Mesenchymal stem cell (in vitro differentiated cells and primary cell): Measurements from ENCODE around the gene FSTL3.

Experiments used
- DNase-seq: peaks from one replicate; pipeline ENCODE4 v3.0.0-alpha.2; 2013
- H2AFZ ChIP-seq: one replicate; pipeline ENCODE4 v1.6.1; 2013; ENCODE audit warnings: low read depth, mild to moderate bottlenecking, control low read depth, inconsistent platforms, low read length, moderate library complexity
- H2AK5ac ChIP-seq: 2 replicates; pipeline ENCODE4 v1.6.1; 2013; ENCODE audit warnings: low read length, moderate library complexity, mild to moderate bottlenecking, inconsistent platforms; ENCODE audit not compliant: severe bottlenecking
- H2BK120ac ChIP-seq: one replicate; pipeline ENCODE4 v1.6.1; 2013; ENCODE audit warnings: low read depth, mild to moderate bottlenecking, inconsistent platforms, low read length, moderate library complexity
- H2BK12ac ChIP-seq, 2 experiments: one replicate each; pipeline ENCODE4 v1.6.1; 2013; ENCODE audit warnings: inconsistent platforms in 2 of 2, low read length in 2 of 2, mild to moderate bottlenecking in 2 of 2, moderate library complexity in 2 of 2, control low read depth in 1 of 2
- H2BK15ac ChIP-seq: one replicate; pipeline ENCODE4 v1.6.1; 2013; ENCODE audit warnings: mild to moderate bottlenecking, low read depth, inconsistent platforms; ENCODE audit not compliant: poor library complexity, severe bottlenecking
- H2BK5ac ChIP-seq: 2 replicates; pipeline ENCODE4 v1.6.1; 2013; ENCODE audit warnings: low read depth, mild to moderate bottlenecking, low read length, control low read depth, inconsistent platforms; ENCODE audit not compliant: poor library complexity, severe bottlenecking
- H3K14ac ChIP-seq, 2 experiments: one replicate each; pipeline ENCODE4 v1.6.1; 2013; ENCODE audit warnings: inconsistent platforms in 2 of 2, low read length in 2 of 2, control low read depth in 1 of 2, mild to moderate bottlenecking in 1 of 2, moderate library complexity in 1 of 2
- H3K18ac ChIP-seq, 2 experiments: one replicate each; pipeline ENCODE4 v1.6.1; 2013; ENCODE audit warnings: inconsistent platforms in 2 of 2, low read length in 2 of 2, control low read depth in 1 of 2, low read depth in 1 of 2, mild to moderate bottlenecking in 1 of 2
- H3K23ac ChIP-seq, 2 experiments: one replicate each; pipeline ENCODE4 v1.6.1; 2013; ENCODE audit warnings: inconsistent platforms in 2 of 2, low read length in 2 of 2, mild to moderate bottlenecking in 2 of 2, moderate library complexity in 2 of 2, control low read depth in 1 of 2
- H3K27ac ChIP-seq: 2 replicates; pipeline ENCODE4 v1.5.1; 2013; ENCODE audit warnings: mild to moderate bottlenecking, moderate library complexity, low read length, control low read depth, inconsistent platforms; ENCODE audit not compliant: poor library complexity, severe bottlenecking
- H3K27me3 ChIP-seq, 2 experiments: 2 replicates each; pipeline versions ENCODE4 v1.6.1 to v1.7.0; 2013; ENCODE audit warnings: low read length in 2 of 2, mild to moderate bottlenecking in 2 of 2, moderate library complexity in 2 of 2, control low read depth in 1 of 2, inconsistent platforms in 1 of 2; ENCODE audit not compliant: control insufficient read depth in 1 of 2, insufficient read depth in 1 of 2
- H3K36me3 ChIP-seq, 2 experiments: 2 replicates each; pipeline versions ENCODE4 v1.6.1 to v1.7.0; 2013; ENCODE audit warnings: low read length in 2 of 2, control low read depth in 1 of 2, inconsistent platforms in 1 of 2, low read depth in 1 of 2, mild to moderate bottlenecking in 1 of 2; ENCODE audit not compliant: insufficient read depth in 2 of 2, control insufficient read depth in 1 of 2
- H3K4ac ChIP-seq, 2 experiments: one replicate each; pipeline ENCODE4 v1.6.1; 2013; ENCODE audit warnings: inconsistent platforms in 2 of 2, low read length in 2 of 2, mild to moderate bottlenecking in 2 of 2, moderate library complexity in 2 of 2, control low read depth in 1 of 2, low read depth in 1 of 2
- H3K4me1 ChIP-seq: 2 replicates; pipeline ENCODE4 v1.6.1; 2013; ENCODE audit warnings: low read depth, low read length, control low read depth; ENCODE audit not compliant: control insufficient read depth, insufficient read depth
- H3K4me2 ChIP-seq: 2 replicates; pipeline ENCODE4 v1.6.1; 2013; ENCODE audit warnings: low read length, mild to moderate bottlenecking, inconsistent platforms; ENCODE audit not compliant: poor library complexity, severe bottlenecking
- H3K4me3 ChIP-seq, 2 experiments: 2 replicates each; pipeline versions ENCODE4 v1.5.1 to v1.7.0; 2013; ENCODE audit warnings: low read length in 2 of 2, mild to moderate bottlenecking in 2 of 2, control low read depth in 1 of 2, low read depth in 1 of 2; ENCODE audit not compliant: insufficient read depth in 1 of 2
- H3K79me1 ChIP-seq: replicated peaks from 2 replicates; pipeline ENCODE4 v1.6.1; 2013; ENCODE audit warnings: mild to moderate bottlenecking, control low read depth, low read length, inconsistent platforms; ENCODE audit not compliant: poor library complexity, severe bottlenecking
- H3K9ac ChIP-seq: 2 replicates; pipeline ENCODE4 v1.7.0; 2013; ENCODE audit warnings: mild to moderate bottlenecking, low read length, moderate library complexity
- H3K9me3 ChIP-seq: 2 replicates; pipeline ENCODE4 v1.7.0; 2013; ENCODE audit warnings: mild to moderate bottlenecking, low read length; ENCODE audit not compliant: control insufficient read depth
- H4K8ac ChIP-seq: one replicate; pipeline ENCODE4 v1.6.1; 2013; ENCODE audit warnings: inconsistent platforms, mild to moderate bottlenecking, low read length, moderate library complexity
- H4K91ac ChIP-seq: one replicate; pipeline ENCODE4 v1.6.1; 2013; ENCODE audit warnings: mild to moderate bottlenecking, low read length, inconsistent platforms
- WGBS: methylation state at CpG from one replicate; pipeline ENCODE4 v1.1.7; 2013; ENCODE audit warnings: mixed read lengths; 5-methylcytosine and 5-hydroxymethylcytosine counted together

The FSTL3 gene

GRCh38 chr19:648904-649801, 27.0 kb upstream of the FSTL3 start:
- Histone ChIP-seq H4K91ac (peak overlapping the region; percentile 28), H3K4me1 (no peaks in the 10 kb centered on the region), H3K79me1 (peaks cover 20% of the 10 kb centered on the region), H3K23ac (no peak overlapping the region), H2AK5ac (no peak overlapping the region), H3K9me3 (no peaks in the 10 kb centered on the region), H3K4me3 (no peak overlapping the region), H3K18ac (no peak overlapping the region), H3K27me3 (no peaks in the 10 kb centered on the region), H3K9ac (no peak overlapping the region), H2BK15ac (no peak overlapping the region), H3K36me3 (peaks cover 56 to 97% of the 10 kb centered on the region in 2 experiments), H3K4me2 (no peak overlapping the region), H3K14ac (no peak overlapping the region), H3K27ac (no peak overlapping the region), H4K8ac (no peak overlapping the region), H2BK12ac (no peak overlapping the region), H2BK120ac (no peak overlapping the region), H3K4ac (no peak overlapping the region), H2BK5ac (no peak overlapping the region), H2AFZ (no peak overlapping the region)
- WGBS: 96% methylated on average over 53 of the region's 53 CpGs
- no peak for DNase-seq

GRCh38 chr19:650121-650520, 26.1 kb upstream of the FSTL3 start:
- no peak overlapping the region for H4K91ac ChIP-seq
- peaks cover 50 to 96% of the 10 kb centered on the region in 2 experiments for H3K36me3 ChIP-seq
- no peaks in the 10 kb centered on the region for H3K27me3 ChIP-seq
- no peak overlapping the region for H2BK5ac ChIP-seq
- H2BK120ac ChIP-seq: no peak overlapping the region
- no peak overlapping the region for H3K4ac ChIP-seq
- H3K27ac ChIP-seq: no peak overlapping the region
- no peak overlapping the region for H2AK5ac ChIP-seq
- H3K23ac ChIP-seq: no peak overlapping the region
- no peak overlapping the region for H2AFZ ChIP-seq
- no peak overlapping the region for H3K4me2 ChIP-seq
- no peak for DNase-seq
- H2BK12ac ChIP-seq: no peak overlapping the region
- no peak overlapping the region for H3K14ac ChIP-seq
- H3K79me1 ChIP-seq: peaks cover 20% of the 10 kb centered on the region
- no peak overlapping the region for H4K8ac ChIP-seq
- H3K18ac ChIP-seq: no peak overlapping the region
- H3K9ac ChIP-seq: no peak overlapping the region
- H3K9me3 ChIP-seq: no peaks in the 10 kb centered on the region
- WGBS: 95% methylated on average over 11 of the region's 11 CpGs
- H3K4me1 ChIP-seq: no peaks in the 10 kb centered on the region
- H2BK15ac ChIP-seq: no peak overlapping the region
- no peak overlapping the region for H3K4me3 ChIP-seq

GRCh38 chr19:651114-651818, 24.9 kb upstream of the FSTL3 start:
- Histone ChIP-seq H3K27me3 (no peaks in the 10 kb centered on the region), H2BK12ac (no peak overlapping the region), H3K9me3 (no peaks in the 10 kb centered on the region), H4K8ac (no peak overlapping the region), H3K4me3 (no peak overlapping the region), H3K27ac (no peak overlapping the region), H2BK120ac (no peak overlapping the region), H2BK15ac (no peak overlapping the region), H2AFZ (no peak overlapping the region), H3K4ac (no peak overlapping the region), H3K79me1 (peaks cover 18% of the 10 kb centered on the region), H3K23ac (no peak overlapping the region), H2AK5ac (no peak overlapping the region), H4K91ac (peak overlapping the region; percentile 2), H3K36me3 (peaks cover 46 to 94% of the 10 kb centered on the region in 2 experiments), H3K4me2 (no peak overlapping the region), H3K14ac (no peak overlapping the region), H3K18ac (no peak overlapping the region), H3K4me1 (peaks cover 6% of the 10 kb centered on the region), H3K9ac (no peak overlapping the region), H2BK5ac (no peak overlapping the region)
- DNase-seq: no peak
- WGBS: 98% methylated on average over 52 of the region's 58 CpGs

GRCh38 chr19:651991-652390, 24.2 kb upstream of the FSTL3 start:
- H2BK15ac ChIP-seq: no peak overlapping the region
- H2BK5ac ChIP-seq: no peak overlapping the region
- no peak overlapping the region for H2AK5ac ChIP-seq
- H3K14ac ChIP-seq: no peak overlapping the region
- no peak for DNase-seq
- no peaks in the 10 kb centered on the region for H3K9me3 ChIP-seq
- H2BK12ac ChIP-seq: no peak overlapping the region
- WGBS: 93% methylated on average over 24 of the region's 24 CpGs
- H3K4me1 ChIP-seq: peaks cover 9% of the 10 kb centered on the region
- no peak overlapping the region for H3K23ac ChIP-seq
- no peak overlapping the region for H3K4me3 ChIP-seq
- no peak overlapping the region for H3K4me2 ChIP-seq
- peaks cover 13% of the 10 kb centered on the region for H3K79me1 ChIP-seq
- no peak overlapping the region for H2AFZ ChIP-seq
- H2BK120ac ChIP-seq: no peak overlapping the region
- H3K27me3 ChIP-seq: no peaks in the 10 kb centered on the region
- no peak overlapping the region for H3K27ac ChIP-seq
- no peak overlapping the region for H4K91ac ChIP-seq
- H3K9ac ChIP-seq: no peak overlapping the region
- H3K36me3 ChIP-seq: peaks cover 40 to 93% of the 10 kb centered on the region in 2 experiments
- peak overlapping the region; percentile 38 for H4K8ac ChIP-seq
- H3K18ac ChIP-seq: no peak overlapping the region
- H3K4ac ChIP-seq: no peak overlapping the region
